K562 (cell line): Measurements from ENCODE around the gene MAP3K14. TPM values are rescaled to one million over a fixed set of nuclear protein-coding genes. Genes with fewer than 3 reads are reported as not detected.
A peak's percentile ranks its signal among the peaks of the same experiment; 100 is the strongest.

Source experiments
- ATAC-seq: fragments of 200-7000 bp; cut with Tn5 transposase; 3 replicates; pipeline ENCODE4 v1.9.1; 2020; ENCODE audit warnings: moderate library complexity
- BruUV-seq: library from RNA; stranded (reverse); fragments of 400-500 nt; replicated peaks from 2 replicates; lab custom pipeline; 2021; lab: Mats Ljungman, UMichigan
- CTCF ChIA-PET: fragments of 300-600 bp; formaldehyde crosslinking; extraction: SDS; loops from one replicate; lab custom pipeline; 2021; ENCODE audit warnings: low intra/inter-chr PET ratio; lab: Yijun Ruan, JAX
- POLR2A ChIA-PET: fragments of 300-600, 350-650 bp; sonication (Branson Sonifier 250); formaldehyde crosslinking; extraction: SDS; loops from one replicate; lab custom pipeline; 2021; ENCODE audit warnings: antibody characterized with exemption, inconsistent platforms; lab: Yijun Ruan, JAX
- DNase-seq, 4 experiments: peaks; one replicate each; pipeline versions ENCODE4 v3.0.0 to v3.0.0-alpha.2; 2011 to 2018; ENCODE audit warnings: low spot score in 3 of 4, mixed read lengths in 3 of 4; ENCODE audit errors: extremely low read depth in 1 of 4
- FAIRE-seq: peaks from 2 replicates; lab custom pipeline; 2011; peaks lifted over from hg19 to GRCh38; lab: Jason Lieb, UNC
- H2AFZ ChIP-seq: 2 replicates; pipeline ENCODE4 v1.6.0; 2011; ENCODE audit warnings: low read depth, low read length, control low read depth, inconsistent platforms
- H3K27ac ChIP-seq: fragments of 200-600 bp; 3 replicates; pipeline ENCODE4 v1.8.0; 2011; ENCODE audit warnings: low read depth, mild to moderate bottlenecking, control low read depth, inconsistent platforms, low read length, moderate library complexity, mixed read lengths; ENCODE audit errors: extremely low read depth
- H3K27me3 ChIP-seq, 2 experiments: fragments of 300-600 bp in 1 of 2; 2 replicates in 1 of 2; 3 replicates in 1 of 2; pipeline versions ENCODE4 v1.6.0 to v1.8.0; 2011; ENCODE audit warnings: inconsistent platforms in 2 of 2, low read length in 2 of 2, mild to moderate bottlenecking in 1 of 2, mixed read lengths in 1 of 2, moderate library complexity in 1 of 2; ENCODE audit not compliant: control insufficient read depth in 2 of 2, insufficient read depth in 2 of 2
- H3K36me3 ChIP-seq: fragments of 300-600 bp; 3 replicates; pipeline ENCODE4 v1.8.0; 2011; ENCODE audit warnings: mild to moderate bottlenecking, low read length, inconsistent platforms; ENCODE audit not compliant: control insufficient read depth, insufficient read depth
- H3K4me1 ChIP-seq, 2 experiments: fragments of 200-600 bp in 1 of 2; replicated peaks in 1 of 2; 2 replicates in 1 of 2; 3 replicates in 1 of 2; pipeline versions ENCODE4 v1.5.1 to v1.8.0; 2011; ENCODE audit warnings: inconsistent platforms in 2 of 2, low read length in 2 of 2, mild to moderate bottlenecking in 1 of 2, mixed read lengths in 1 of 2, moderate library complexity in 1 of 2; ENCODE audit not compliant: control insufficient read depth in 2 of 2, insufficient read depth in 2 of 2
- H3K4me2 ChIP-seq: 2 replicates; pipeline ENCODE4 v1.6.1; 2011; ENCODE audit warnings: low read length, control low read depth, inconsistent platforms, mixed read lengths; ENCODE audit not compliant: insufficient read depth
- H3K4me3 ChIP-seq: fragments of 200-600 bp; sonication (generic), shearing (Covaris generic); 2 replicates; pipeline ENCODE4 v1.5.1; 2016; ENCODE audit warnings: control low read depth, inconsistent platforms
- H3K79me2 ChIP-seq: fragments of 200-600 bp; 3 replicates; pipeline ENCODE4 v1.8.0; 2011; ENCODE audit warnings: low read length, inconsistent platforms; ENCODE audit not compliant: control insufficient read depth, insufficient read depth
- H3K9ac ChIP-seq, 2 experiments: 2 replicates each; pipeline versions ENCODE4 v1.6.0 to v1.6.1; 2011; ENCODE audit warnings: low read depth in 2 of 2, low read length in 2 of 2, control low read depth in 1 of 2, inconsistent platforms in 1 of 2, mild to moderate bottlenecking in 1 of 2, mixed read lengths in 1 of 2; ENCODE audit not compliant: insufficient read depth in 1 of 2
- H3K9me1 ChIP-seq: one replicate; pipeline ENCODE4 v1.6.0; 2011; ENCODE audit warnings: inconsistent platforms, mild to moderate bottlenecking, low read length, moderate library complexity; ENCODE audit not compliant: control insufficient read depth, insufficient read depth
- H3K9me3 ChIP-seq: replicated peaks from 2 replicates; pipeline ENCODE4 v1.5.1; 2011; ENCODE audit warnings: low read depth, low read length, inconsistent platforms; ENCODE audit not compliant: control insufficient read depth, insufficient read depth
- H4K20me1 ChIP-seq: replicated peaks from 2 replicates; pipeline ENCODE4 v1.6.1; 2011; ENCODE audit warnings: low read length, inconsistent platforms, mixed read lengths; ENCODE audit not compliant: control insufficient read depth, insufficient read depth
- CTCF ChIP-seq, 3 experiments: IDR thresholded peaks in 2 of 3; conservative IDR thresholded peaks in 1 of 3; 2 replicates each; pipeline ENCODE4 v1.5.1; 2011 to 2012; ENCODE audit warnings: low read length in 3 of 3, mild to moderate bottlenecking in 3 of 3, control low read depth in 2 of 3, improper control_type of control experiment in 1 of 3, inconsistent platforms in 1 of 3, low read depth in 1 of 3, mixed read lengths in 1 of 3, moderate library complexity in 1 of 3; ENCODE audit not compliant: insufficient read depth in 2 of 3
- DEAF1 ChIP-seq: fragments of 450-650 bp; formaldehyde crosslinking; IDR thresholded peaks from 2 replicates; pipeline ENCODE4 v1.4.0; 2020; ENCODE audit warnings: mild to moderate bottlenecking, moderate library complexity
- E2F3 ChIP-seq: fragments of 250-450 bp; sonication (Bioruptor Pico); IDR thresholded peaks from 2 replicates; pipeline ENCODE4 v1.4.0; 2020; ENCODE audit warnings: mild to moderate bottlenecking
- FOSL1 ChIP-seq: fragments of 200-800 bp; sonication (Bioruptor generic); conservative IDR thresholded peaks from 2 replicates; pipeline ENCODE4 v1.6.1; 2016; ENCODE audit warnings: missing genetic modification characterization, missing compliant biosample characterization
- GATAD2A ChIP-seq: fragments of 450-650 bp; IDR thresholded peaks from 2 replicates; pipeline ENCODE4 v1.6.1; 2017
- GTF2E2 ChIP-seq: fragments of 200-800 bp; sonication (Bioruptor generic); IDR thresholded peaks from 2 replicates; pipeline ENCODE4 v1.6.1; 2016; ENCODE audit warnings: missing genetic modification characterization, missing compliant biosample characterization
- HMBOX1 ChIP-seq: sonication (generic); IDR thresholded peaks from 2 replicates; pipeline ENCODE4 v1.6.1; 2016
- RBM22 ChIP-seq: fragments of 200-400 bp; formaldehyde crosslinking; IDR thresholded peaks from 2 replicates; pipeline ENCODE4 v1.6.1; 2018; ENCODE audit warnings: low read length, low read depth; ENCODE audit not compliant: poor library complexity, severe bottlenecking
- TBP ChIP-seq: optimal IDR thresholded peaks from 2 replicates; pipeline ENCODE3; 2011; ENCODE audit warnings: low read depth, low read length, improper control_type of control experiment
- TEAD1 ChIP-seq, 2 experiments: fragments of 450-650 bp in 1 of 2; sonication (generic) in 1 of 2; formaldehyde crosslinking; IDR thresholded peaks; 2 replicates each; pipeline versions ENCODE4 v1.4.0 to v1.8.0; 2020 to 2022; ENCODE audit warnings: mild to moderate bottlenecking in 2 of 2, missing genetic modification reagents in 1 of 2
- ZBTB7A ChIP-seq: IDR thresholded peaks from 2 replicates; pipeline ENCODE4 v1.6.1; 2011; ENCODE audit warnings: low read depth, mild to moderate bottlenecking, low read length, moderate library complexity, borderline replicate concordance; ENCODE audit not compliant: control insufficient read depth
- ZNF395 ChIP-seq: fragments of 200-800 bp; sonication (Bioruptor generic); IDR thresholded peaks from 2 replicates; pipeline ENCODE4 v1.6.1; 2017; ENCODE audit warnings: missing genetic modification characterization, missing compliant biosample characterization
- WGBS: fragments of 100-300 bp; shearing (Covaris generic); methylation state at CpG from one replicate; pipeline ENCODE4 v1.1.6; 2016; ENCODE audit warnings: low coverage, mixed read lengths; ENCODE audit not compliant: insufficient coverage; ENCODE audit errors: missing lambda C conversion rate; 5-methylcytosine and 5-hydroxymethylcytosine counted together
- in situ Hi-C: fragments of 300-500 bp; cut with MboI; formaldehyde crosslinking; loops from 4 replicates; pipeline ENCODE4 v1.15.0; 2018; ENCODE audit warnings: inconsistent platforms, mixed read lengths
- intact Hi-C: fragments of 100-400 bp; cut with micrococcal nuclease; formaldehyde crosslinking; loops from 2 replicates; pipeline ENCODE4 v1.14.2; 2022
- polyA plus RNA-seq, 8 experiments: library from polyadenylated mRNA; depleted of rRNA in 4 of 8; stranded (reverse) in 5 of 8; unstranded in 3 of 8; fragments of >200 nt; fragmentation: Nextera tagmentation in 2 of 8; fragmentation: Illumina TruSeq in 1 of 8; extraction: Ambion mirVana in 2 of 8; extraction: Trizol in 1 of 8; gene quantifications; 2 replicates each; pipeline versions ENCODE4 v1.2.1 to v1.2.3, GENCODE V29; 2011 to 2014; ENCODE audit warnings: inconsistent platforms in 1 of 8, missing spikeins in 1 of 8
- total RNA-seq, 7 experiments: library from RNA; depleted of rRNA in 6 of 7; stranded (reverse); fragments of >200 nt in 6 of 7; fragmentation: Illumina TruSeq in 2 of 7; extraction: Trizol in 2 of 7; gene quantifications; 2 replicates each; pipeline versions ENCODE4 v1.2.1 to v1.2.3, GENCODE V29; 2011 to 2021; ENCODE audit warnings: low replicate concordance in 1 of 7

Gene MAP3K14
- total and polyA plus RNA-seq, 9 of the 15 experiments (the other 6 are each of a cell fraction or from before 2014, with no cell fraction given) = 0.45 to 8.7 (median 3.2) TPM

GRCh38 chr17:45246861-45247428 lies 69.9 kb downstream of the MAP3K14 start:
- ATAC-seq (peak; percentile 28), FAIRE-seq (no peak), DNase-seq (peak; percentile 43 to 71 (median 64))
- in situ Hi-C loops = no loop called here
- TF ChIP-seq GTF2E2 = peak; percentile 29; the same call in 1 of the 2 replicates
- no peak for TF ChIP-seq ZNF395 (CRISPR knock-in tag)
- TF ChIP-seq FOSL1 (tag) = no peak
- TF ChIP-seq RBM22 = no peak
- TF ChIP-seq CTCF (IDR thresholded peaks at IDR 0.05 in 2 of 3, conservative IDR thresholded peaks at IDR 0.05 in 1 of 3; ENCODE audit: insufficient read depth in 2 of 3, low read depth in 1 of 3, low read length in 3 of 3) = peak; percentile 42 to 54 (median 53); a peak in 5 of 6 replicates
- no peak for TF ChIP-seq E2F3
- TF ChIP-seq ZBTB7A = peak; percentile 66; the same call in 1 of the 2 replicates
- TF ChIP-seq TEAD1 (CRISPR knock-in tag; IDR thresholded peaks at IDR 0.05) = peak in 1 of 2 experiments; percentile 4; a peak in 1 of 4 replicates
- TF ChIP-seq GATAD2A = no peak
- TF ChIP-seq TBP = peak; percentile 7
- 0 out of 2 replicates have a peak, but pooled peaks have one; percentile 25 for TF ChIP-seq DEAF1 (CRISPR knock-in tag)
- TF ChIP-seq HMBOX1 = no peak
- CTCF ChIA-PET = no interaction called here
- Histone ChIP-seq H3K4me2 (peak overlapping the region; percentile 81), H3K27ac (peak overlapping the region; percentile 78), H3K9me3 (no peaks in the 10 kb centered on the region; the same call in 1 of the 2 replicates), H3K4me3 (peak overlapping the region; percentile 78), H3K4me1 (peaks cover 27 to 59% of the 10 kb centered on the region in 2 experiments), H3K79me2 (peaks cover 26% of the 10 kb centered on the region), H2AFZ (peak overlapping the region; percentile 81), H3K9ac (peak overlapping the region; percentile 46 to 95; a peak in 3 of 4 replicates), H3K9me1 (no peaks in the 10 kb centered on the region), H4K20me1 (no peaks in the 10 kb centered on the region), H3K36me3 (peaks cover 49% of the 10 kb centered on the region; the same call in 2 of the 3 replicates), H3K27me3 (no peaks in the 10 kb centered on the region)
- TSS peak; percentile 78 for BruUV-seq
- POLR2A ChIA-PET = interaction anchor here (0.6 to 1.6 kb wide), 6 partner anchors 13 to 332 kb away, joined by 3 to 10 read pairs (median 3); no protein-coding TSS in a partner anchor
- WGBS = 27% methylated on average over 25 of the region's 33 CpGs
- intact Hi-C loops = no loop called here
